ENCODE results near the gene GTF2A1L. TPM values are rescaled to one million over a fixed set of nuclear protein-coding genes. Genes with fewer than 3 reads are reported as not detected.
"Not testable (repeated sequence)": the region's sequence is repeated elsewhere in the genome, so short reads cannot be mapped to it uniquely, and the experiment has no call there.

Gene GTF2A1L
- total and polyA plus RNA-seq, 4 donors: 0.30 to 10.2 (median 4.0) TPM

DNA sequence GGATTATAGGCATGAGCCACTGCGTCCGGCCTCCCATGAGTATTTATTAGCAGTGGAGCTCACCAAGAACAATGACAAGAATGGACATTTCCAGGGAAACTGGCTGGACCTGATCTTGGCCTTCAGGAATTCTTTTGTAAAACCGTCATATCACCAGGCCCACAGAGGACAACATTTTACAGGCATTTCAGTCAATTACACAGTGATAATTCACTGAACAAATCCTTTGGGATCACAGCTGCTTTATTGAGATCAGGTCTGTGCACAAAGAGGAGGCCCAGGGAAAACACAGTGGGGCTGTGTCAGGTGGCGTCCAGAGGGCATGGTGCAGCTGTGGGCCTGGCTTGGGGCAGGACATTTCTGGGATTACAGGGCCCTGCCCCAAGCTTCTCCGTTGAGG, 30.1 kb upstream of the GTF2A1L start:
- no peak for DNase-seq (ENCODE audit: low read depth in 4 of 6, low spot score in 6 of 6)
- H3K36me3 ChIP-seq (ENCODE audit: control insufficient read depth, insufficient read depth, low read length): no peaks in the 10 kb centered on the region
- no peaks in the 10 kb centered on the region for H3K27me3 ChIP-seq (ENCODE audit: control insufficient read depth, insufficient read depth, low read length)
- 40% methylated on average over 5 of the region's 5 CpGs for WGBS (ENCODE audit: insufficient coverage)
- no peaks in the 10 kb centered on the region for H3K9me3 ChIP-seq (ENCODE audit: control insufficient read depth, insufficient read depth, low read length)
- no peak overlapping the region for H3K27ac ChIP-seq (ENCODE audit: low read depth, low read length)
- H3K4me1 ChIP-seq (ENCODE audit: control insufficient read depth, insufficient read depth, low read length): peaks cover 5% of the 10 kb centered on the region
- no peak overlapping the region for H3K4me3 ChIP-seq (ENCODE audit: low read depth, low read length)

GRCh38 chr2:48587961-48588360, 29.7 kb upstream of the GTF2A1L start:
- Histone ChIP-seq H3K4me3 (ENCODE audit: low read depth, low read length) (no peak overlapping the region), H3K36me3 (ENCODE audit: control insufficient read depth, insufficient read depth, low read length) (no peaks in the 10 kb centered on the region), H3K27me3 (ENCODE audit: control insufficient read depth, insufficient read depth, low read length) (no peaks in the 10 kb centered on the region), H3K9me3 (ENCODE audit: control insufficient read depth, insufficient read depth, low read length) (no peaks in the 10 kb centered on the region), H3K27ac (ENCODE audit: low read depth, low read length) (no peak overlapping the region), H3K4me1 (ENCODE audit: control insufficient read depth, insufficient read depth, low read length) (peaks cover 5% of the 10 kb centered on the region)
- WGBS (ENCODE audit: insufficient coverage): no CpG with 5 or more reads among the region's 3 CpGs
- no peak for DNase-seq (ENCODE audit: low read depth in 4 of 6, low spot score in 6 of 6)

DNA sequence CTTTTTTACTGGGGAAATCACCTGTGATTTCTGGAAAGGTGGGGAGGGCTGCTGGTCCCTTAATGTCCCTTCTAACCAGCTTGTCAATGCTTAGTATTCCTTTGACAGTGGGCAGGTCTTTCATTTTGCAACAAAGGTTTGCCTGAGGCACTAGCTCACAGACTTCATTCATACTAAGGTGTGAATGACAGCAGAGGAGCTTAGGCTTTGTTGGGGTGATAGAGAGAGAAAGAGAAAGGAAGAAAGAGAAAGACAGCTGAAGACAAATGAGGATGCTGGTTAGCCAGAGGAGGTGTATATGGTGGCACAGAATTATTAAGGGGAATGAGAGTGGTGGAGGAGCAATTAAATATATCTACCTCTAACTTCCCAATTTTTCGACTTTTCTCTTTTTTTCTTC, 28.9 kb upstream of the GTF2A1L start:
- Histone ChIP-seq H3K4me3 (ENCODE audit: low read depth, low read length) (no peak overlapping the region), H3K36me3 (ENCODE audit: control insufficient read depth, insufficient read depth, low read length) (no peaks in the 10 kb centered on the region), H3K27me3 (ENCODE audit: control insufficient read depth, insufficient read depth, low read length) (no peaks in the 10 kb centered on the region), H3K9me3 (ENCODE audit: control insufficient read depth, insufficient read depth, low read length) (no peaks in the 10 kb centered on the region), H3K4me1 (ENCODE audit: control insufficient read depth, insufficient read depth, low read length) (peaks cover 5% of the 10 kb centered on the region), H3K27ac (ENCODE audit: low read depth, low read length) (no peak overlapping the region)
- DNase-seq (ENCODE audit: low read depth in 4 of 6, low spot score in 6 of 6): no peak
- WGBS (ENCODE audit: insufficient coverage): no CpG with 5 or more reads among the region's 1 CpG

DNA sequence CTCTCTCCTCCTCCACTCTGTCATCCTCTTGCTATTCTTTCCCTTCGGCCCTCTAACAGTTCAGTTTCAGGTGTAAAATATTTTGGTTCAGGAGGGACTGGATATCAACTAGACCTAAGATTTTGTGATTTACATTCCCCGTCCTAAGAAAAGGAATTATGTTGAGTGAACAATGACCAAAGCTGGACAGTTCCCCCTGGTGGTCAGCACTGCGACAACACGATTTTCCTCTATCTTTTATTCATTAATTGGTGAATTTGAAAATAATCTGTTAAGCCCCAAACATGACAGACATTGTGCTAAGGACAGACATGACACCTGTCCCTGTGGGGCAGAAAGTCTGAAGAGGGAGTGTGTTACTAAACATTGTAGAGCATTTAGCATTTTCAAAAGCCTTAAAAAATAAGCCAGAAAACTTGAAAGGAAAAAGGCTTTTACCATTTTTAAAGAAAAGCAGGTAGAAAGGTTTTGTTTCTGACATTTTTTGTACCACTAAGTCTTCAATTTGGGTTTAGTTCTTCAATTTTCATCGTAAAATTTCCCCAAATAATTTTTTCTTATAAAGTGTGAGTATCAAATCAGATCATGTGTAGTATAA, 28.4 kb upstream of the GTF2A1L start:
- no CpG with 5 or more reads among the region's 5 CpGs for WGBS (ENCODE audit: insufficient coverage)
- Histone ChIP-seq H3K27me3 (ENCODE audit: control insufficient read depth, insufficient read depth, low read length) (no peaks in the 10 kb centered on the region), H3K4me1 (ENCODE audit: control insufficient read depth, insufficient read depth, low read length) (peaks cover 5% of the 10 kb centered on the region), H3K9me3 (ENCODE audit: control insufficient read depth, insufficient read depth, low read length) (no peaks in the 10 kb centered on the region), H3K27ac (ENCODE audit: low read depth, low read length) (no peak overlapping the region), H3K4me3 (ENCODE audit: low read depth, low read length) (no peak overlapping the region), H3K36me3 (ENCODE audit: control insufficient read depth, insufficient read depth, low read length) (no peaks in the 10 kb centered on the region)
- DNase-seq (ENCODE audit: low read depth in 4 of 6, low spot score in 6 of 6): peak in 2 of 6 donors; percentile 61 to 74

- Histone ChIP-seq H3K4me1 (ENCODE audit: control insufficient read depth, insufficient read depth, low read length) (peaks cover 5% of the 10 kb centered on the region), H3K4me3 (ENCODE audit: low read depth, low read length) (no peak overlapping the region), H3K36me3 (ENCODE audit: control insufficient read depth, insufficient read depth, low read length) (no peaks in the 10 kb centered on the region), H3K9me3 (ENCODE audit: control insufficient read depth, insufficient read depth, low read length) (no peaks in the 10 kb centered on the region), H3K27me3 (ENCODE audit: control insufficient read depth, insufficient read depth, low read length) (no peaks in the 10 kb centered on the region), H3K27ac (ENCODE audit: low read depth, low read length) (no peak overlapping the region)
- DNase-seq (ENCODE audit: low read depth in 4 of 6, low spot score in 6 of 6): peak in 1 of 6 donors; percentile 42
- WGBS (ENCODE audit: insufficient coverage): no CpG with 5 or more reads among the region's 1 CpG
These were observed 27.6 kb upstream of the GTF2A1L start for GRCh38 chr2:48590017-48590416.

DNA sequence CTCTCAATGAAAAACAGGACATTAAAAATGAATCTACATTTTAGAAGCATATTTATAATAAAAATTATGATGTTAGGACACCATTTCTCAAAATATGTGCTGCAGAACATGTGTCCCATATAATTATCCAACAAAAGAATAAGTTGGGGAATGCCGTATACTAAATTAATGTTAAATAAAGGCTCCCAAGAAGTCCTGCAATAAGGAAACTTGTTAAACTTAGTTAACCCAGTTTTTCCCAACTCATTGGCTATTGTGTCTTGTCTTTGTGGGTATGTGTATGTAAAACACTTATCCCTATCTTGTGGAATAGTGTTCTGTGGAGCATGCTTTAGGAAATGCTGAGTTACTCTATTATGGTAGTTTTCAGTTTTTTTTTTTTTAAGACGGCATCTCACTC, 25.6 kb upstream of the GTF2A1L start:
- no peak for DNase-seq (ENCODE audit: low read depth in 4 of 6, low spot score in 6 of 6)
- Histone ChIP-seq H3K36me3 (ENCODE audit: control insufficient read depth, insufficient read depth, low read length) (no peaks in the 10 kb centered on the region), H3K27me3 (ENCODE audit: control insufficient read depth, insufficient read depth, low read length) (no peaks in the 10 kb centered on the region), H3K4me3 (ENCODE audit: low read depth, low read length) (no peak overlapping the region), H3K27ac (ENCODE audit: low read depth, low read length) (no peak overlapping the region), H3K4me1 (ENCODE audit: control insufficient read depth, insufficient read depth, low read length) (peaks cover 5% of the 10 kb centered on the region), H3K9me3 (ENCODE audit: control insufficient read depth, insufficient read depth, low read length) (no peaks in the 10 kb centered on the region)
- no CpG with 5 or more reads among the region's 2 CpGs for WGBS (ENCODE audit: insufficient coverage)

DNA sequence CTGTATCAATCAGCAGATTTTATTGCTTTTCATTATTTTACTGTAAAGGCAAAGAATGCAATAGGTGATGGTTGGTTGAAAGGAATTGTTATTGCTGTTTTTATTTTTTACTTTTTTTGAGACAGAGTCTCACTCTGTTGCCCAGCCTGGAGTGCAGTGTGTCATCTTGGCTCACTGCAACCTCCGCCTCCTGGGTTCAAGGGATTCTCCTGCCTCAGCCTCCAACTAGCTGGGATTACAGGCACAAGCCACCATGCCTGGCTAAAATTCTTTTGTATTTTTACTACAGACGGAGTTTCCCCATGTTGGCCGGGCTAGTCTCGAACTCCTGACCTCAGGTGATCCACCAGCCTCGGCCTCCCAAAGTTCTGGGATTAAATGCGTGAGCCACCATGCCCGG, 20.9 kb upstream of the GTF2A1L start:
- not testable (repeated sequence) for H3K4me1 ChIP-seq (ENCODE audit: control insufficient read depth, insufficient read depth, low read length); H3K27ac ChIP-seq (ENCODE audit: low read depth, low read length); H3K27me3 ChIP-seq (ENCODE audit: control insufficient read depth, insufficient read depth, low read length); DNase-seq (ENCODE audit: low read depth in 4 of 6, low spot score in 6 of 6); H3K9me3 ChIP-seq (ENCODE audit: control insufficient read depth, insufficient read depth, low read length); H3K4me3 ChIP-seq (ENCODE audit: low read depth, low read length); H3K36me3 ChIP-seq (ENCODE audit: control insufficient read depth, insufficient read depth, low read length)
- 100% methylated on average over 3 of the region's 7 CpGs for WGBS (ENCODE audit: insufficient coverage)

DNA sequence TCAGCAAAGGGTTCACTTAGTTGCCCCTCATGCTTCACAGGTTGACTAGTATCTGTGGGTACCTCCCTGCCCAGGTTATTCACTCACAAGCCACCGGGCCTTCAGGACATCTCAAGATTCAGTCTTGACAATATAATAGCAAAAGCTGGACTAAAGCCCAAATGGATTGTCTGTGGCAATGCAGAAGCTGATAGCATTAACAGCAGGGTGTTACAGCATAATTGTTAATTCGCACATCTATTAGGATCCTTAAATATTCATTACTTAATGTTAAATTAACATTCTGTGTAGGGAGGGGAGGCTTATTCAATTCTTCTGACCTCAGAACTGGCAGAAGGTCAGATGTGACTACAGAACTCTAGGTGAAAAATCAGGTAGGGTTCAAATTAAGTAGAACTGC, 20.2 kb upstream of the GTF2A1L start:
- Histone ChIP-seq H3K36me3 (ENCODE audit: control insufficient read depth, insufficient read depth, low read length) (no peaks in the 10 kb centered on the region), H3K27ac (ENCODE audit: low read depth, low read length) (no peak overlapping the region), H3K27me3 (ENCODE audit: control insufficient read depth, insufficient read depth, low read length) (no peaks in the 10 kb centered on the region), H3K9me3 (ENCODE audit: control insufficient read depth, insufficient read depth, low read length) (no peaks in the 10 kb centered on the region), H3K4me1 (ENCODE audit: control insufficient read depth, insufficient read depth, low read length) (no peaks in the 10 kb centered on the region), H3K4me3 (ENCODE audit: low read depth, low read length) (no peak overlapping the region)
- peak in 2 of 6 donors; percentile 35 to 58 for DNase-seq (ENCODE audit: low read depth in 4 of 6, low spot score in 6 of 6)
- no CpG with 5 or more reads among the region's 2 CpGs for WGBS (ENCODE audit: insufficient coverage)

- no peaks in the 10 kb centered on the region for H3K27me3 ChIP-seq (ENCODE audit: control insufficient read depth, insufficient read depth, low read length)
- WGBS (ENCODE audit: insufficient coverage): 0% methylated on average over 1 of the region's 4 CpGs
- no peaks in the 10 kb centered on the region for H3K9me3 ChIP-seq (ENCODE audit: control insufficient read depth, insufficient read depth, low read length)
- H3K4me1 ChIP-seq (ENCODE audit: control insufficient read depth, insufficient read depth, low read length): no peaks in the 10 kb centered on the region
- no peak overlapping the region for H3K27ac ChIP-seq (ENCODE audit: low read depth, low read length)
- DNase-seq (ENCODE audit: low read depth in 4 of 6, low spot score in 6 of 6): peak; percentile 60 to 94 (median 69)
- no peak overlapping the region for H3K4me3 ChIP-seq (ENCODE audit: low read depth, low read length)
- no peaks in the 10 kb centered on the region for H3K36me3 ChIP-seq (ENCODE audit: control insufficient read depth, insufficient read depth, low read length)
These were observed 17.3 kb upstream of the GTF2A1L start for GRCh38 chr2:48600204-48600813.

DNA sequence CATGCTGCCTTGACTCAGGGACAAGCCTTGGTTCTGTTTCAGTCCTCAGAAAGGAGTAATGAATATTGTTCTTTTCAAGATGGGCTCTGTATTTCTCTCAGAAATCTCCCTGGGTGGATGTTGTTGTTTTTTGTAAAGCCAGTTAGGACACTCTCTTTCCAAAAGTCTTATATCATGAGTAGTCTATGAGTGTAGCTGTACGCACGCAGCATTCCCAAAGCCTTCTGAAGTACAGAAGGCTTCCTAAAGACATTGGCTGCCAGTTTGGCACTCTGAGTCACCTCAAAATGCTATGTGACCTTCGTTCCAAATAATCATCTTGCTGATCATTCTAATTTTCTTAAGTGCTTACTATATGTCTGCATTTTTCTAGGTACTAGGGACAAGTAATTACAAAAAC, 16.7 kb upstream of the GTF2A1L start:
- DNase-seq (ENCODE audit: low read depth in 4 of 6, low spot score in 6 of 6): peak in 1 of 6 donors; percentile 9
- Histone ChIP-seq H3K4me1 (ENCODE audit: control insufficient read depth, insufficient read depth, low read length) (no peaks in the 10 kb centered on the region), H3K4me3 (ENCODE audit: low read depth, low read length) (no peak overlapping the region), H3K27me3 (ENCODE audit: control insufficient read depth, insufficient read depth, low read length) (no peaks in the 10 kb centered on the region), H3K9me3 (ENCODE audit: control insufficient read depth, insufficient read depth, low read length) (no peaks in the 10 kb centered on the region), H3K27ac (ENCODE audit: low read depth, low read length) (no peak overlapping the region), H3K36me3 (ENCODE audit: control insufficient read depth, insufficient read depth, low read length) (no peaks in the 10 kb centered on the region)
- WGBS (ENCODE audit: insufficient coverage): no CpG with 5 or more reads among the region's 3 CpGs
